IMR-90 (cell line): Measurements from ENCODE around the gene ZG16.

ENCODE experiments used
- CEBPB ChIP-seq: IDR thresholded peaks from 2 replicates; pipeline ENCODE4 v1.6.1; 2012; ENCODE audit warnings: low read depth, low read length, improper control_type of control experiment
- FOS ChIP-seq: fragments of 150-350 bp; IDR thresholded peaks from 2 replicates; pipeline ENCODE4 v1.6.1; 2016; ENCODE audit warnings: low read depth, low read length
- MAZ ChIP-seq: IDR thresholded peaks from 2 replicates; pipeline ENCODE4 v1.6.1; 2012; ENCODE audit warnings: low read depth, mild to moderate bottlenecking, low read length, improper control_type of control experiment, moderate library complexity, borderline replicate concordance
- MXI1 ChIP-seq: IDR thresholded peaks from 2 replicates; pipeline ENCODE4 v1.6.1; 2012; ENCODE audit warnings: low read depth, mild to moderate bottlenecking, low read length, moderate library complexity, borderline replicate concordance
- NFE2L2 ChIP-seq: fragments of 150-350 bp; IDR thresholded peaks from 2 replicates; pipeline ENCODE4 v1.6.1; 2016; ENCODE audit warnings: low read depth, mild to moderate bottlenecking, low read length
- POLR2A ChIP-seq: IDR thresholded peaks from 2 replicates; pipeline ENCODE4 v1.6.1; 2012; ENCODE audit warnings: mild to moderate bottlenecking, low read depth, low read length
- RAD21 ChIP-seq: IDR thresholded peaks from 2 replicates; pipeline ENCODE4 v1.6.1; 2012; ENCODE audit warnings: low read length, improper control_type of control experiment
- RCOR1 ChIP-seq: IDR thresholded peaks from 2 replicates; pipeline ENCODE4 v1.6.1; 2012; ENCODE audit warnings: mild to moderate bottlenecking, low read length, improper control_type of control experiment; ENCODE audit not compliant: insufficient replicate concordance
- SMC3 ChIP-seq: fragments of 150-350 bp; IDR thresholded peaks from 2 replicates; pipeline ENCODE4 v1.6.1; 2016; ENCODE audit warnings: low read depth, mild to moderate bottlenecking, antibody characterized with exemption, low read length, moderate library complexity
- USF2 ChIP-seq: fragments of 150-350 bp; IDR thresholded peaks from 2 replicates; pipeline ENCODE4 v1.6.1; 2017; ENCODE audit warnings: mild to moderate bottlenecking, antibody characterized with exemption, low read length, low read depth
- TF ChIP-seq, protein P1 (sequence below): conservative IDR thresholded peaks from 2 replicates; pipeline ENCODE4 v1.5.1; 2012; ENCODE audit warnings: mild to moderate bottlenecking, low read depth, low read length, improper control_type of control experiment

DNA sequence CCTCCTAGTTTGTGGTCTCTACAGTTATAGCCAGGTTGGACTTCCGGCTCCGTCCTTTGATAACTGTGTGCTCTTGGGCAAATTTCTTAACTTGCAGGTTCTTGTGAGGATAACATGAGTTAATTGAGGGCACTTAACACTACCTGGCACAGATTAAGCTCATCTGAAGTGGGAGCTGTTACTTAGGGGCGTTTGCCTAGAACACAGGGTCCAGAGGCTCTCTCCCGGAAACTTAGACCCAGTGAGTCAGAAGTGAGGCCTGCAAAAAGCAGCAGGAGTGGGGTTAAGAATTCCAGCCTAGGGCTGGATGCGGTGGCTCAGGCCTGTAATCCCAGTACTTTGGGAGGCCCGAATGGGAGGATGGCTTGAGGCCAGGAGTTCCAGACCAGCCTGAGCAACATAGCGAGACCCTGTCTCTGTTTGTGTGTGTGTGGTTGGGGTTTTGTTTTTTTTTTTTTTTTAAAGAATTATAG lies 43.6 kb downstream of the ZG16 start:
- no peak for TF ChIP-seq POLR2A
- TF ChIP-seq RAD21: no peak
- TF ChIP-seq SMC3: no peak
- TF ChIP-seq NFE2L2: no peak
- TF ChIP-seq, protein P1, sequence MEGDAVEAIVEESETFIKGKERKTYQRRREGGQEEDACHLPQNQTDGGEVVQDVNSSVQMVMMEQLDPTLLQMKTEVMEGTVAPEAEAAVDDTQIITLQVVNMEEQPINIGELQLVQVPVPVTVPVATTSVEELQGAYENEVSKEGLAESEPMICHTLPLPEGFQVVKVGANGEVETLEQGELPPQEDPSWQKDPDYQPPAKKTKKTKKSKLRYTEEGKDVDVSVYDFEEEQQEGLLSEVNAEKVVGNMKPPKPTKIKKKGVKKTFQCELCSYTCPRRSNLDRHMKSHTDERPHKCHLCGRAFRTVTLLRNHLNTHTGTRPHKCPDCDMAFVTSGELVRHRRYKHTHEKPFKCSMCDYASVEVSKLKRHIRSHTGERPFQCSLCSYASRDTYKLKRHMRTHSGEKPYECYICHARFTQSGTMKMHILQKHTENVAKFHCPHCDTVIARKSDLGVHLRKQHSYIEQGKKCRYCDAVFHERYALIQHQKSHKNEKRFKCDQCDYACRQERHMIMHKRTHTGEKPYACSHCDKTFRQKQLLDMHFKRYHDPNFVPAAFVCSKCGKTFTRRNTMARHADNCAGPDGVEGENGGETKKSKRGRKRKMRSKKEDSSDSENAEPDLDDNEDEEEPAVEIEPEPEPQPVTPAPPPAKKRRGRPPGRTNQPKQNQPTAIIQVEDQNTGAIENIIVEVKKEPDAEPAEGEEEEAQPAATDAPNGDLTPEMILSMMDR: no peak
- no peak for TF ChIP-seq CEBPB
- TF ChIP-seq MAZ: no peak
- no peak for TF ChIP-seq RCOR1
- no peak for TF ChIP-seq MXI1
- TF ChIP-seq USF2: no peak
- TF ChIP-seq FOS: 0 out of 2 replicates have a peak, but pooled peaks have one; percentile 34
